ENCODE measurements around the gene MBD6.

- TF ChIP-seq POLR2A (IDR thresholded peaks at IDR 0.05) (peak; percentile 48 to 57), CTCF (IDR thresholded peaks at IDR 0.05 in 4 of 5, conservative IDR thresholded peaks at IDR 0.05 in 1 of 5) (peak in 1 of 5 experiments; percentile 11)
These were observed 24.0 kb downstream of the MBD6 start, which contains the start of gene DCTN2 for GRCh38 chr12:57546438-57547287.
